ENCODE measurements around the gene ADK.

GRCh38 chr10:74432841-74433594 is 282.0 kb downstream of the ADK start:
- TF ChIP-seq POLR2A (IDR thresholded peaks at IDR 0.05; ENCODE audit: low read depth, low read length) (no peak), CTCF (conservative IDR thresholded peaks at IDR 0.05; ENCODE audit: low read depth, low read length) (no peak), CEBPB (IDR thresholded peaks at IDR 0.05; ENCODE audit: low read depth, low read length) (no peak), SMC3 (IDR thresholded peaks at IDR 0.05; ENCODE audit: low read depth, low read length) (no peak)

All from IMR-90 (cell line).